ENCODE results near the gene NOG. TPM values are rescaled to one million over a fixed set of nuclear protein-coding genes. Genes with fewer than 3 reads are reported as not detected.

The NOG gene
- total RNA-seq, 1 donor from 2014 or later = 2.2 TPM

- DNase-seq (ENCODE audit: low spot score) = no peak
Measured at GRCh38 chr17:56635641-56636040, 42.1 kb downstream of the NOG start.

GRCh38 chr17:56636265-56636664 is 42.8 kb downstream of the NOG start:
- no peak for DNase-seq (ENCODE audit: low spot score)

GRCh38 chr17:56637254-56637653 is 43.8 kb downstream of the NOG start:
- DNase-seq (ENCODE audit: low spot score) = no peak

DNA sequence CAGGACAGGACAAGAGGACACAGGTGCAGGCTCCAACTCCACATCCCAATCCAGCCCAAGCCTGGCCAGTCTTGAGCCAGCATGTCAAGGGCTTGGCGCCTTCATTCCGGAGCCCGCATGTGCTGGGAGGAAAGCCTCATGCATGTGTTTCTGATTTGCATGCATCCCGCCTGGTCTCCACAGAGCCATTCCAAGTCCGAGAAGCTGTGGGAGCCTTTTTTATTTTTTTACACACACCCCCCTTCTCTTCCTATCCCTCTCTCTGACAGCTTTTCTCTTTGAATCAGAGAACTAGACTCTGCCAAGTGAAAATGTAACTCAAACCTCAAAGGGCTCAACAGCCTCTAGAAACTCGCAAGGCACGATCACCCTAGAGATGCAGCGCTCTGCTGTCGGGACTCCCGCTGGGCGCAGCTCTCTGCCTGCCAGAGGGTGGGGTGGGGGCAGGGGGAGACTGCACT is 45.1 kb downstream of the NOG start:
- no peak for DNase-seq (ENCODE audit: low spot score)

DNA sequence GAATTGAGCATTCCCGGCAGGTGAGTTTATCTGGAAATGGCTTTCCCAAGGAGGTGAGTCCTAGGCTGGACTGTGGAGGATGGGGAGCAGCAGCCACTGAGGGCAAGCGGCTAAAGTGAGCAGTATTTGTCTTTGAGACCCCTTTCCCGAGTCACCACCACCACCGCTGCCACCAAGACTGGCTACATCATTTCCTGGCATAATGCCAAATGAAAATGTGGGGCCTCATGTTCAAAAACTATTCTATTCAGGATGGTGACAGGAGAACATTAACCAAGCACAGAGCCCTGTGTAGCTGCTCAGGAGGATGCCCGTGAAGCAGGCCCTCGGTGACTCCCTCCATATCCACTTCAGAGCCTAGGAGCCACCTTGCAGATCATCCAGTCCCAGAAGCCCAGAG is 46.0 kb downstream of the NOG start:
- DNase-seq (ENCODE audit: low spot score) = no peak

- no peak for DNase-seq (ENCODE audit: low spot score)
Measured at GRCh38 chr17:56640116-56640515, 46.6 kb downstream of the NOG start.

- no peak for DNase-seq (ENCODE audit: low spot score)
Measured at GRCh38 chr17:56641373-56641772, 47.9 kb downstream of the NOG start.

- no peak for DNase-seq (ENCODE audit: low spot score)
Measured at GRCh38 chr17:56641894-56642293, 48.4 kb downstream of the NOG start.

DNA sequence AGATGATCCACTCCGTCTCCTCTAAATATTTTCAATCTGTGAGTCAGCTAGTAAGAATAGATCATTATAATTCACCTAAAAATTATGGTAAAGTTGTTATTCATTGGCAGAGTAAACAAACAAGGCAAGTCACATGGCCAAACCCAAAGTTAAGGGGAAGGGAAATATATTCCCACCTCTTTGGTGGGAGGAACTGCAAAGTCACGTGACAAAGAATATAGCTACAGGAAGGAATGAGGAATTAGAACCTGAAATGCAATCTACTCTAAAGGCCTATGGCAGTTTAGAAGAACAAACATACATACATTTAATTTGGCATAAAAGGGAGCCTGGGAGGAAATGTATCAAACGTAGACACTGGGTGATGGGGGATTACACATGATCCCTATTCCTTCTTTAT is 48.9 kb downstream of the NOG start:
- no peak for DNase-seq (ENCODE audit: low spot score)

Other genes starting within 250 kb of the NOG start
- gene C17orf67, start 240.2 kb downstream of the NOG start, total RNA-seq (ENCODE audit: insufficient read depth, low replicate concordance) = 0.48 TPM
- gene DGKE, start 240.5 kb downstream of the NOG start, total RNA-seq (ENCODE audit: insufficient read depth, low replicate concordance) = 10.4 TPM